Stimulated activated naive CD8-positive, alpha-beta T cell treated with anti-CD3 and anti-CD28 coated beads, Interleukin-15, Interleukin-2, amounts not matched to agents 100 ng/mL and 50 ng/mL, for 24 hours (primary cell): ENCODE data around the gene TH.
"Not testable (repeated sequence)": the region's sequence is repeated elsewhere in the genome, so short reads cannot be mapped to it uniquely, and the experiment has no call there.

Experiments used
- H3K27ac Mint-ChIP-seq: one replicate; pipeline ENCODE4 v1.8.0; 2021; ENCODE audit warnings: mild to moderate bottlenecking, mixed read lengths
- H3K27me3 Mint-ChIP-seq: one replicate; pipeline ENCODE4 v1.8.0; 2021; ENCODE audit warnings: mixed read lengths
- H3K36me3 Mint-ChIP-seq: one replicate; pipeline ENCODE4 v1.8.0; 2021; ENCODE audit warnings: low read depth, mixed read lengths
- H3K4me1 Mint-ChIP-seq: one replicate; pipeline ENCODE4 v1.8.0; 2021; ENCODE audit warnings: low read depth, mixed read lengths
- H3K4me3 Mint-ChIP-seq: one replicate; pipeline ENCODE4 v1.8.0; 2021; ENCODE audit warnings: mild to moderate bottlenecking, mixed read lengths
- H3K9me3 Mint-ChIP-seq: one replicate; pipeline ENCODE4 v1.8.0; 2021; ENCODE audit warnings: mixed read lengths

TH gene

GRCh38 chr11:2179516-2179915 lies 7.9 kb upstream of the TH start:
- H3K27me3 Mint-ChIP-seq = no peaks in the 10 kb centered on the region
- no peaks in the 10 kb centered on the region for H3K36me3 Mint-ChIP-seq

GRCh38 chr11:2178906-2179494 lies 7.4 kb upstream of the TH start:
- Mint-ChIP-seq H3K27me3 (no peaks in the 10 kb centered on the region), H3K4me1 (no peaks in the 10 kb centered on the region), H3K36me3 (no peaks in the 10 kb centered on the region), H3K9me3 (no peaks in the 10 kb centered on the region), H3K4me3 (no peak overlapping the region), H3K27ac (no peak overlapping the region)

More at GRCh38 chr11:2179516-2179915, 7.9 kb upstream of the TH start:
- Mint-ChIP-seq H3K4me1 (no peaks in the 10 kb centered on the region), H3K4me3 (no peak overlapping the region), H3K9me3 (no peaks in the 10 kb centered on the region), H3K27ac (no peak overlapping the region)

- H3K9me3 Mint-ChIP-seq = not testable (repeated sequence)
Measured at GRCh38 chr11:2178055-2178773, 6.6 kb upstream of the TH start.

GRCh38 chr11:2177076-2177475 lies 5.5 kb upstream of the TH start:
- H3K27me3 Mint-ChIP-seq = no peaks in the 10 kb centered on the region
- H3K36me3 Mint-ChIP-seq = no peaks in the 10 kb centered on the region
- H3K4me3 Mint-ChIP-seq = no peak overlapping the region
- H3K4me1 Mint-ChIP-seq = no peaks in the 10 kb centered on the region
- H3K9me3 Mint-ChIP-seq = no peaks in the 10 kb centered on the region
- no peak overlapping the region for H3K27ac Mint-ChIP-seq

More at GRCh38 chr11:2178055-2178773, 6.6 kb upstream of the TH start:
- H3K4me1 Mint-ChIP-seq, H3K27me3 Mint-ChIP-seq, H3K4me3 Mint-ChIP-seq, H3K36me3 Mint-ChIP-seq, H3K27ac Mint-ChIP-seq: not testable (repeated sequence)

- Mint-ChIP-seq H3K4me3 (no peak overlapping the region), H3K9me3 (no peaks in the 10 kb centered on the region), H3K36me3 (no peaks in the 10 kb centered on the region), H3K27me3 (no peaks in the 10 kb centered on the region), H3K4me1 (no peaks in the 10 kb centered on the region), H3K27ac (no peak overlapping the region)
Measured at GRCh38 chr11:2176389-2176900, 4.8 kb upstream of the TH start.

- no peaks in the 10 kb centered on the region for H3K36me3 Mint-ChIP-seq
- H3K4me1 Mint-ChIP-seq = no peaks in the 10 kb centered on the region
- H3K9me3 Mint-ChIP-seq = no peaks in the 10 kb centered on the region
- no peaks in the 10 kb centered on the region for H3K27me3 Mint-ChIP-seq
- H3K27ac Mint-ChIP-seq = no peak overlapping the region
- no peak overlapping the region for H3K4me3 Mint-ChIP-seq
Measured at GRCh38 chr11:2175659-2176058, 4.0 kb upstream of the TH start.

GRCh38 chr11:2174361-2174760 lies 2.7 kb upstream of the TH start:
- H3K36me3 Mint-ChIP-seq = no peaks in the 10 kb centered on the region
- no peaks in the 10 kb centered on the region for H3K27me3 Mint-ChIP-seq
- no peaks in the 10 kb centered on the region for H3K9me3 Mint-ChIP-seq
- H3K4me1 Mint-ChIP-seq = no peaks in the 10 kb centered on the region
- H3K4me3 Mint-ChIP-seq = no peak overlapping the region
- no peak overlapping the region for H3K27ac Mint-ChIP-seq

- H3K4me1 Mint-ChIP-seq = no peaks in the 10 kb centered on the region
- no peak overlapping the region for H3K27ac Mint-ChIP-seq
- no peak overlapping the region for H3K4me3 Mint-ChIP-seq
- H3K9me3 Mint-ChIP-seq = no peaks in the 10 kb centered on the region
- H3K36me3 Mint-ChIP-seq = no peaks in the 10 kb centered on the region
- H3K27me3 Mint-ChIP-seq = no peaks in the 10 kb centered on the region
Measured at GRCh38 chr11:2173761-2174160, 2.1 kb upstream of the TH start.

- no peaks in the 10 kb centered on the region for H3K9me3 Mint-ChIP-seq
- H3K36me3 Mint-ChIP-seq = no peaks in the 10 kb centered on the region
- H3K27me3 Mint-ChIP-seq = no peaks in the 10 kb centered on the region
- no peak overlapping the region for H3K4me3 Mint-ChIP-seq
- no peak overlapping the region for H3K27ac Mint-ChIP-seq
- no peaks in the 10 kb centered on the region for H3K4me1 Mint-ChIP-seq
Measured at GRCh38 chr11:2173150-2173693, 1.6 kb upstream of the TH start.

- H3K4me3 Mint-ChIP-seq = no peak overlapping the region
- no peaks in the 10 kb centered on the region for H3K27me3 Mint-ChIP-seq
- no peak overlapping the region for H3K27ac Mint-ChIP-seq
- no peaks in the 10 kb centered on the region for H3K9me3 Mint-ChIP-seq
- no peaks in the 10 kb centered on the region for H3K4me1 Mint-ChIP-seq
- H3K36me3 Mint-ChIP-seq = no peaks in the 10 kb centered on the region
Measured at GRCh38 chr11:2172676-2173075, 1.1 kb upstream of the TH start.

- Mint-ChIP-seq H3K4me1 (no peaks in the 10 kb centered on the region), H3K4me3 (no peak overlapping the region), H3K36me3 (no peaks in the 10 kb centered on the region)
Measured at GRCh38 chr11:2169626-2170570, 1.7 kb downstream of the TH start.

GRCh38 chr11:2169005-2169378 lies 2.6 kb downstream of the TH start:
- H3K36me3 Mint-ChIP-seq = no peaks in the 10 kb centered on the region

More at GRCh38 chr11:2169626-2170570, 1.7 kb downstream of the TH start:
- Mint-ChIP-seq H3K27me3 (no peaks in the 10 kb centered on the region), H3K27ac (no peak overlapping the region), H3K9me3 (no peaks in the 10 kb centered on the region)

GRCh38 chr11:2168286-2169004 lies 3.2 kb downstream of the TH start:
- no peak overlapping the region for H3K27ac Mint-ChIP-seq
- no peaks in the 10 kb centered on the region for H3K9me3 Mint-ChIP-seq
- no peaks in the 10 kb centered on the region for H3K4me1 Mint-ChIP-seq
- H3K4me3 Mint-ChIP-seq = no peak overlapping the region
- H3K36me3 Mint-ChIP-seq = no peaks in the 10 kb centered on the region
- no peaks in the 10 kb centered on the region for H3K27me3 Mint-ChIP-seq

More at GRCh38 chr11:2169005-2169378, 2.6 kb downstream of the TH start:
- Mint-ChIP-seq H3K27ac (no peak overlapping the region), H3K4me1 (no peaks in the 10 kb centered on the region), H3K4me3 (no peak overlapping the region), H3K9me3 (no peaks in the 10 kb centered on the region), H3K27me3 (no peaks in the 10 kb centered on the region)
